GM18909 (cell line): ENCODE data around the gene SKIL.

Source experiments
- ATAC-seq: cut with Tn5 transposase; IDR thresholded peaks from one replicate; pipeline ENCODE4 v1.9.1; 2021; ENCODE audit warnings: mild to moderate bottlenecking; ENCODE audit not compliant: unreplicated experiment, poor library complexity

Gene SKIL

GRCh38 chr3:170429050-170429449 lies 71.5 kb downstream of the SKIL start:
- ATAC-seq = peak; percentile 51

GRCh38 chr3:170431054-170431453 lies 73.5 kb downstream of the SKIL start:
- no peak for ATAC-seq

GRCh38 chr3:170432416-170432815 lies 74.9 kb downstream of the SKIL start:
- ATAC-seq = no peak

DNA sequence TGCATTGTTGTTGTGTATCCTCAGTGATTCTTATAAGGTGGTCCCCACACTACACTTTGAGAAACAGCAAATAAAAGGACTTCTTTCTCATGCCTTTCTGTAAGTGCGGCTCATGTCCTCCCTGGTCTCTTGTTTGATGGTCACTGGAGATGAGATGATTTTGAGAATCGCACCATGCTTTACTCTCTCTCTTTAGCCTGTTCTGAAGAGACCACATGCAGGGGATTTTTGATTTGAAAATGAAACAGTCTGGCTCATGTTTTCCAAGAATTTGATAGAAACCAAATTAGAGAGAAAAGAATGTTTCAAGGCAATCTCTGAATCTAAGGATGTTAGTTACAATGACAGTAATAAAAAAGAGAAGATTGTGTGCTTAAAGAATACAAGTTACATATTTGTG lies 79.2 kb downstream of the SKIL start:
- no peak for ATAC-seq

DNA sequence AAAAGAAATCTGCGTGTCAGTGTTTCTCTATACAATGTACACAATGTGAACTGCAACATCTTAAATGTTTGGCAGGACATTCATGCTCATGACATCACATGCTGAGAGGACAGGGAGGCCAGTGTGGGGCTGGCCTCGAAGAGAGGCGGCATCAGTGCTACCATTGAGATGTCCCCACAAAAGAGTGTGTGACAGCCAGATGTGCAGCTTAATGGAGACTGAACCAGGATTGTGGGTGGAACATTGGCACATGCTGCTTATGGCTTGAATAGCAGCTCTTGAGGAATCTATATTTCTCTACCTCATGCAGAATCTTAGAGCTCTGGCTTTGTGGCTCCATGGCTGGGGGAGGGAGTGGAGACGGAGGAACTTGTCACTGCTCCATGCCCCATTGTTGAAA lies 79.7 kb downstream of the SKIL start:
- no peak for ATAC-seq

- no peak for ATAC-seq
These were observed 80.3 kb downstream of the SKIL start for GRCh38 chr3:170437696-170438407.

GRCh38 chr3:170438836-170439235 lies 81.3 kb downstream of the SKIL start:
- no peak for ATAC-seq

DNA sequence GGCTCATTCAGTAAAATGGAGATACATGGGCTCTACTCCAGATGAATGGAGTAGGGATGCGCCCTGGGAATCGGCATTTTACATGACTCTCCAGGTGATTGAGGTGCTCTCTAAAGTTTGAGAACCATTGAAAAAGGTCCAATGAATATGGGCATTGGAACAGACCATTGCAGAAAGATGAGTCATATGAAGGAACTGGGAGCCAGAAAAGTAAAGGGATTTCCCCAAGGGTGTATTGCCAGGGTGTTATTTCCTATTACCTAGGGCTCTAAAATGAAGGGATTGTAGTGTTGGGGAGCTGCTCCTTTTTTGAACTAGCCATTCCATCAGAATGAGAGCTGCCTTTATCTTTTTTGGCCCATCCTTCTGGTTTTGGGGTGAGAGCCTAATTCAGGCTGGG lies 82.8 kb downstream of the SKIL start:
- ATAC-seq = no peak

DNA sequence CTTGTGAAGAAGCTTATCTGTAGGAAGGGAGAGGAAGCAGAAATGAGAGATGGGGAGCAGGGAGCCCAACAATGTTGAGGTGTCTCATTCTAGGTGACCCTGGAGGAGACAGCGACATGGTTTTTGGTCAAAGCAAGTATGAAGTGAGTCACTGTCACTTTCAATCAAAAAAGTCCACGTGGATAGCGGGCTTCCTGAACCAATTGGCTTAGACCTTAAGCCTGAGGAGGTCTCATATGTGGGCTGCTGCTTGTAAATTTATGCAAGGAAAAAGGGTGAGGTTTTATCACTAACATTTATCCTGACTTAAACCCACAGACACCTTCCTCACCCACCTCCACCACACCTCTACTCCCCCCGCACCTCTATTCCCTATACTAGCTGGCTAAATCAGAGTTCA lies 83.9 kb downstream of the SKIL start:
- no peak for ATAC-seq

GRCh38 chr3:170442947-170443346 lies 85.4 kb downstream of the SKIL start:
- no peak for ATAC-seq

GRCh38 chr3:170443457-170443856 lies 85.9 kb downstream of the SKIL start:
- no peak for ATAC-seq
